ENCODE results near the gene TECPR2.

The TECPR2 gene

DNA sequence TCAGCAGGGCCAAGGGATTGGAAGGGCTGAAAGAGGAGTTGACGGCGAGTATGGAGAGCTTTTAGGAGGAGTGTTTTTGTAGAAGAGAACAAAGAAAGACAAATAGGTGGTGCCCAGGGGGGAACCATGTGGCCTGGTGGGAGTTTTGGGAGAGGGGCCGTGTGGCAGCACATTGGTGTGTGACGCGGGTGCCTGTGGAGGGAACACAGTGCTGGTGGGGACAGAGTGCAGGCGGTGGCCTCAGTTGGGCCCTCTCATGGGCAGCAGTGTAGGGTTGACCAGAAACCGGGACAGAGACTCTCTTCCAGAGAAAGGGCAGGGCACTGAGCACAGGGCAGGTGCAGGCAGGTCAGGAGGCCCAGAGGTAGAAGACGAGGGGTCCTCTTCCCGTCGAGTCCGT lies 56.5 kb downstream of the TECPR2 start:
- TF ChIP-seq, protein P1, sequence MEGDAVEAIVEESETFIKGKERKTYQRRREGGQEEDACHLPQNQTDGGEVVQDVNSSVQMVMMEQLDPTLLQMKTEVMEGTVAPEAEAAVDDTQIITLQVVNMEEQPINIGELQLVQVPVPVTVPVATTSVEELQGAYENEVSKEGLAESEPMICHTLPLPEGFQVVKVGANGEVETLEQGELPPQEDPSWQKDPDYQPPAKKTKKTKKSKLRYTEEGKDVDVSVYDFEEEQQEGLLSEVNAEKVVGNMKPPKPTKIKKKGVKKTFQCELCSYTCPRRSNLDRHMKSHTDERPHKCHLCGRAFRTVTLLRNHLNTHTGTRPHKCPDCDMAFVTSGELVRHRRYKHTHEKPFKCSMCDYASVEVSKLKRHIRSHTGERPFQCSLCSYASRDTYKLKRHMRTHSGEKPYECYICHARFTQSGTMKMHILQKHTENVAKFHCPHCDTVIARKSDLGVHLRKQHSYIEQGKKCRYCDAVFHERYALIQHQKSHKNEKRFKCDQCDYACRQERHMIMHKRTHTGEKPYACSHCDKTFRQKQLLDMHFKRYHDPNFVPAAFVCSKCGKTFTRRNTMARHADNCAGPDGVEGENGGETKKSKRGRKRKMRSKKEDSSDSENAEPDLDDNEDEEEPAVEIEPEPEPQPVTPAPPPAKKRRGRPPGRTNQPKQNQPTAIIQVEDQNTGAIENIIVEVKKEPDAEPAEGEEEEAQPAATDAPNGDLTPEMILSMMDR (IDR thresholded peaks at IDR 0.05): no peak
- H2AFZ ChIP-seq: no peak overlapping the region
- peaks cover 6% of the 10 kb centered on the region for H3K79me2 ChIP-seq
- no peak overlapping the region for H3K4me2 ChIP-seq (ENCODE audit: low read length)
- no peak overlapping the region for H3K4me3 ChIP-seq (ENCODE audit: low read depth, low read length)
- no peaks in the 10 kb centered on the region for H3K9me3 ChIP-seq (ENCODE audit: control insufficient read depth, low read length)
- H3K4me1 ChIP-seq: no peaks in the 10 kb centered on the region
- no peak overlapping the region for H3K9ac ChIP-seq
- H3K36me3 ChIP-seq (ENCODE audit: control insufficient read depth, insufficient read depth, low read length): no peaks in the 10 kb centered on the region
- H3K27me3 ChIP-seq (ENCODE audit: control insufficient read depth, insufficient read depth, low read length): no peaks in the 10 kb centered on the region
- no peak overlapping the region for H3K27ac ChIP-seq

DNA sequence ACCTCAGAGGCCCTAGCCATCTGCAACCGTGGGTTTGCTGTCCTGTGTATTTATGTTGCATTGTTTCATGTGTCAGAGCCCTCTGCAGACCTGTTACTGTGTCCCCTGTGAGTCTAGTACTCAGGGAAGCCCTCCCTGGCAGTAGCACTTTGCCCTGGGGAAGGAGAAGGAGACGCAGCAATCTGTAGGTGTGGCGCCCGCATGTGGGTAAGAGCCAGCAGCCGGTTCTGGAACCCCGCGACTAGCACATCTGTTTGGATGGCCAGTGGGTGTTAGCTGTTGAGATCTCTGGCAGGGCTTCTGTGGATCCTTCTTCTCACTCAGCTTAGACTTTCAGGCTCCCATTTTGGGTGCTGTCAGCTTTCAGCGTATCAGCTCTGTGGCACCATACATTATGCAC lies 57.0 kb downstream of the TECPR2 start:
- H3K4me2 ChIP-seq (ENCODE audit: low read length): no peak overlapping the region
- TF ChIP-seq, protein P1 (IDR thresholded peaks at IDR 0.05): no peak
- H3K36me3 ChIP-seq (ENCODE audit: control insufficient read depth, insufficient read depth, low read length): no peaks in the 10 kb centered on the region
- H3K9me3 ChIP-seq (ENCODE audit: control insufficient read depth, low read length): no peaks in the 10 kb centered on the region
- no peak overlapping the region for H2AFZ ChIP-seq
- no peak overlapping the region for H3K4me3 ChIP-seq (ENCODE audit: low read depth, low read length)
- H3K27me3 ChIP-seq (ENCODE audit: control insufficient read depth, insufficient read depth, low read length): no peaks in the 10 kb centered on the region
- H3K9ac ChIP-seq: no peak overlapping the region
- no peaks in the 10 kb centered on the region for H3K4me1 ChIP-seq
- H3K27ac ChIP-seq: no peak overlapping the region
- peaks cover 4% of the 10 kb centered on the region for H3K79me2 ChIP-seq

DNA sequence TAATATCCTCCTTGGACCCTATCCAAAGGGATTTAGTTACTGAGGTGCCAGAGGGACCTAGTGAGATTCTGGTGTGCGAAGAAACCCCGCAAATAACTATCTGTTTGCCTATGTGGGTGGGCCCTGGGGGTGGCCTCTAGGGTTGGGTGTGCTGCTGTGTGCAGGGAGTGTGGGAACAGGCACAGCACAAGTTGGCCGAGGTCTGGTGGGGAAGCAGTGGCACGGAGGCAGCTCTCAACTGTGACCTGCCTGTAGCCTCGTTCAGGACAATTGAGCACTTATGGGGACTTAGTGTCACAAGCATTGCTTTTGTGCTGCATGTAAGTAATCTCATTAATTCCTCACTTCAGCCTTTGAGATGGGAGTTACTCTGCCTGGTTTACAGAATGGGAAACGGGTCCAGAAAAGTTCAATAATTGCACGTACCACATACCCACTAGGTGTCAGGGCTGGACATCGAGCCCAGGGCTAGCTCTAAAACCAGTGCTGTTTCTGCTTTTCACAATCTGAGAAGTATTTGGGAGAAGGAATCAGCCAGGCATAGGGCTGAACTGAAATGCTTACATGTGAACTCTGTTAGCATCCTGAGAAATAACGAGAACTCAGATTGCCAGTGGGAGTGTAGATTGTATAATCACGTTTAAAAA lies 58.8 kb downstream of the TECPR2 start:
- Histone ChIP-seq H3K4me3 (ENCODE audit: low read depth, low read length) (no peak overlapping the region), H3K9ac (no peak overlapping the region), H3K27me3 (ENCODE audit: control insufficient read depth, insufficient read depth, low read length) (no peaks in the 10 kb centered on the region), H3K9me3 (ENCODE audit: control insufficient read depth, low read length) (no peaks in the 10 kb centered on the region), H3K4me2 (ENCODE audit: low read length) (no peak overlapping the region), H3K36me3 (ENCODE audit: control insufficient read depth, insufficient read depth, low read length) (no peaks in the 10 kb centered on the region), H3K4me1 (no peaks in the 10 kb centered on the region), H3K79me2 (no peaks in the 10 kb centered on the region), H2AFZ (no peak overlapping the region), H3K27ac (no peak overlapping the region)
- TF ChIP-seq, protein P1 (IDR thresholded peaks at IDR 0.05): no peak

DNA sequence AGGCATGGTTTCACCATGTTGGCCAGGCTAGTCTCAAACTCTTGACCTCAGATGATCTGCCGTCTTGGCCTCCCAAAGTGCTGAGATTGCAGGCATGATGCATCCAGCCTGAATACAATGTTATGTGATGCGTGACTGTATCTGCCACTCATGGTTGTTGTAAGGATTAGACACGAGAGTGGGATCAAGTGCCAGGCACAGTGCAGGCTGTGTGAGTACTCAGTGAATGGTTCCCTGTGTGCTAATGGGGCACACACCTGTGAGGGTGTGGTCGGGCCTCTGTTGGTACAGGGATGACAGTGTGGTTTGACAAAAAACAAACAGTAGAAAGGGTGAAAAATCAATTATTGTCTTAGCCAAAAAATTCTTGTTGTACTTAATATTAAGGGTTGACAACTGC lies 61.8 kb downstream of the TECPR2 start:
- Histone ChIP-seq H2AFZ (no peak overlapping the region), H3K27me3 (ENCODE audit: control insufficient read depth, insufficient read depth, low read length) (no peaks in the 10 kb centered on the region), H3K79me2 (no peaks in the 10 kb centered on the region), H3K9ac (no peak overlapping the region), H3K4me2 (ENCODE audit: low read length) (no peak overlapping the region), H3K4me3 (ENCODE audit: low read depth, low read length) (no peak overlapping the region), H3K9me3 (ENCODE audit: control insufficient read depth, low read length) (no peaks in the 10 kb centered on the region), H3K36me3 (ENCODE audit: control insufficient read depth, insufficient read depth, low read length) (no peaks in the 10 kb centered on the region), H3K4me1 (no peaks in the 10 kb centered on the region), H3K27ac (no peak overlapping the region)
- TF ChIP-seq, protein P1 (IDR thresholded peaks at IDR 0.05): no peak

DNA sequence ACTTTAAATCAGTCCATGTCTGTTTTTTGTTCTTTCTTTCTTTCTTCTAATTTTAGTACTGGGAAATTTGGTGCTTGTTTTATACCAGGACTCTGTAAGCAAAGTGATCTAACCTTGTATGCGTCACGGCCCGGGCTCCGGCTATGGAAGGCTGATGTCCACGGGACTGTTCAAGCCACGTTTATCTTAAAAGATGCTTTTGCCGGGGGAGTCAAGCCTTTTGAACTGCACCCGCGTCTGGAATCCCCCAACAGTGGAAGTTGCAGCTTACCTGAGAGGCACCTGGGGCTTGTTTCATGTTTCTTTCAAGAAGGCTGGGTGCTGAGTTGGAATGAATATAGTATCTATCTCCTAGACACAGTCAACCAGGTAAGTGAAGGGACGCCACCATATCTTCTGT lies 62.2 kb downstream of the TECPR2 start:
- H3K36me3 ChIP-seq (ENCODE audit: control insufficient read depth, insufficient read depth, low read length): no peaks in the 10 kb centered on the region

More for the DNA sequence above, 62.2 kb downstream of the TECPR2 start:
- Histone ChIP-seq H3K9me3 (ENCODE audit: control insufficient read depth, low read length) (no peaks in the 10 kb centered on the region), H3K4me1 (no peaks in the 10 kb centered on the region), H3K4me3 (ENCODE audit: low read depth, low read length) (no peak overlapping the region), H2AFZ (no peak overlapping the region), H3K27me3 (ENCODE audit: control insufficient read depth, insufficient read depth, low read length) (no peaks in the 10 kb centered on the region), H3K27ac (no peak overlapping the region), H3K9ac (no peak overlapping the region), H3K79me2 (no peaks in the 10 kb centered on the region), H3K4me2 (ENCODE audit: low read length) (no peak overlapping the region)
- TF ChIP-seq, protein P1 (IDR thresholded peaks at IDR 0.05): no peak
